ENCODE data around the gene IKBKE.

IKBKE gene

GRCh38 chr1:206513312-206514111 is 43.2 kb downstream of the IKBKE start:
- TF ChIP-seq Cebpa-rat (IDR thresholded peaks at IDR 0.05): no peak
- Histone ChIP-seq H3K27ac (peak overlapping the region; percentile 15; the same call in 1 of the 2 replicates), H3K36me3 (peaks cover 3% of the 10 kb centered on the region; the same call in 1 of the 2 replicates), H3K4me2 (peak overlapping the region; percentile 99), H3K9ac (0 out of 2 replicates have a peak overlapping the region, but pooled peaks have one; percentile 36), H3K4me3 (no peak overlapping the region), H3K4me1 (peaks cover 96% of the 10 kb centered on the region), H4K20me1 (peaks cover 96% of the 10 kb centered on the region), H3K27me3 (peaks cover 13% of the 10 kb centered on the region), H3K9me3 (no peaks in the 10 kb centered on the region)

- Histone ChIP-seq H3K4me2 (peak overlapping the region; percentile 99), H3K4me1 (peaks cover 82% of the 10 kb centered on the region), H3K4me3 (no peak overlapping the region), H3K9me3 (no peaks in the 10 kb centered on the region), H3K9ac (no peak overlapping the region), H3K27me3 (no peaks in the 10 kb centered on the region), H3K27ac (no peak overlapping the region), H3K36me3 (peaks cover 12% of the 10 kb centered on the region), H4K20me1 (peaks cover 90% of the 10 kb centered on the region)
- no peak for TF ChIP-seq Cebpa-rat (IDR thresholded peaks at IDR 0.05)
Measured at GRCh38 chr1:206514813-206515387, 44.6 kb downstream of the IKBKE start.

- peaks cover 22% of the 10 kb centered on the region for H3K36me3 ChIP-seq
- peaks cover 72% of the 10 kb centered on the region for H3K4me1 ChIP-seq
- no peak for TF ChIP-seq Cebpa-rat (IDR thresholded peaks at IDR 0.05)
- H3K9ac ChIP-seq: no peak overlapping the region
- H4K20me1 ChIP-seq: peaks cover 87% of the 10 kb centered on the region
- no peak overlapping the region for H3K27ac ChIP-seq
- H3K4me3 ChIP-seq: no peak overlapping the region
- no peaks in the 10 kb centered on the region for H3K27me3 ChIP-seq
- no peaks in the 10 kb centered on the region for H3K9me3 ChIP-seq
- H3K4me2 ChIP-seq: peak overlapping the region; percentile 99
Measured at GRCh38 chr1:206516728-206516990, 46.4 kb downstream of the IKBKE start.

- Histone ChIP-seq H3K9me3 (no peaks in the 10 kb centered on the region), H3K4me1 (peaks cover 63% of the 10 kb centered on the region), H3K36me3 (peaks cover 27% of the 10 kb centered on the region), H4K20me1 (peaks cover 77% of the 10 kb centered on the region), H3K27ac (no peak overlapping the region), H3K27me3 (no peaks in the 10 kb centered on the region), H3K9ac (no peak overlapping the region), H3K4me3 (no peak overlapping the region), H3K4me2 (peak overlapping the region; percentile 99)
- TF ChIP-seq Cebpa-rat (IDR thresholded peaks at IDR 0.05): no peak
Measured at GRCh38 chr1:206517784-206518183, 47.5 kb downstream of the IKBKE start.

- Histone ChIP-seq H3K9ac (no peak overlapping the region), H3K9me3 (no peaks in the 10 kb centered on the region), H3K4me3 (no peak overlapping the region), H3K27ac (no peak overlapping the region), H3K27me3 (no peaks in the 10 kb centered on the region), H3K36me3 (peaks cover 27% of the 10 kb centered on the region), H4K20me1 (peaks cover 73% of the 10 kb centered on the region), H3K4me2 (no peak overlapping the region; the same call in 1 of the 2 replicates), H3K4me1 (peaks cover 59% of the 10 kb centered on the region)
- no peak for TF ChIP-seq Cebpa-rat (IDR thresholded peaks at IDR 0.05)
Measured at GRCh38 chr1:206518206-206518605, 47.9 kb downstream of the IKBKE start.

- H3K9ac ChIP-seq: no peak overlapping the region
- no peak overlapping the region for H3K4me2 ChIP-seq
- H3K4me1 ChIP-seq: peaks cover 54% of the 10 kb centered on the region
- H3K4me3 ChIP-seq: no peak overlapping the region
- no peak overlapping the region for H3K27ac ChIP-seq
- H3K36me3 ChIP-seq: peaks cover 27% of the 10 kb centered on the region
- no peaks in the 10 kb centered on the region for H3K9me3 ChIP-seq
- no peak for TF ChIP-seq Cebpa-rat (IDR thresholded peaks at IDR 0.05)
- H3K27me3 ChIP-seq: no peaks in the 10 kb centered on the region
- H4K20me1 ChIP-seq: peaks cover 68% of the 10 kb centered on the region; the same call in 1 of the 2 replicates
Measured at GRCh38 chr1:206518743-206519142, 48.5 kb downstream of the IKBKE start.

- Histone ChIP-seq H3K27ac (no peak overlapping the region), H3K36me3 (peaks cover 36% of the 10 kb centered on the region), H3K9ac (no peak overlapping the region), H3K27me3 (no peaks in the 10 kb centered on the region), H3K4me2 (no peak overlapping the region), H3K4me1 (peaks cover 38% of the 10 kb centered on the region), H4K20me1 (peaks cover 45% of the 10 kb centered on the region; the same call in 1 of the 2 replicates), H3K4me3 (no peak overlapping the region), H3K9me3 (no peaks in the 10 kb centered on the region)
- TF ChIP-seq Cebpa-rat (IDR thresholded peaks at IDR 0.05): no peak
Measured at GRCh38 chr1:206521127-206521526, 50.9 kb downstream of the IKBKE start.

GRCh38 chr1:206521694-206522402 is 51.6 kb downstream of the IKBKE start:
- Histone ChIP-seq H3K4me1 (peaks cover 36% of the 10 kb centered on the region), H3K9ac (no peak overlapping the region), H3K36me3 (peaks cover 44% of the 10 kb centered on the region), H3K27me3 (no peaks in the 10 kb centered on the region), H3K27ac (no peak overlapping the region), H4K20me1 (peaks cover 38% of the 10 kb centered on the region; the same call in 1 of the 2 replicates), H3K4me3 (no peak overlapping the region), H3K4me2 (no peak overlapping the region), H3K9me3 (no peaks in the 10 kb centered on the region)
- no peak for TF ChIP-seq Cebpa-rat (IDR thresholded peaks at IDR 0.05)

GRCh38 chr1:206524739-206525364 is 54.6 kb downstream of the IKBKE start:
- Histone ChIP-seq H3K4me2 (no peak overlapping the region), H3K4me3 (no peak overlapping the region), H3K9ac (no peak overlapping the region), H3K36me3 (peaks cover 54% of the 10 kb centered on the region), H4K20me1 (peaks cover 21% of the 10 kb centered on the region; the same call in 1 of the 2 replicates), H3K27me3 (no peaks in the 10 kb centered on the region), H3K9me3 (peaks cover 7% of the 10 kb centered on the region; the same call in 1 of the 2 replicates), H3K27ac (no peak overlapping the region), H3K4me1 (peaks cover 23% of the 10 kb centered on the region; the same call in 1 of the 2 replicates)
- TF ChIP-seq Cebpa-rat (IDR thresholded peaks at IDR 0.05): no peak

All from BLaER1 (cell line).